Activated B cell treated with CpG ODN at 0.5 μM for 24 hours (primary cell): ENCODE measurements around the gene NDE1. TPM values are rescaled to one million over a fixed set of nuclear protein-coding genes. Genes with fewer than 3 reads are reported as not detected.

ENCODE experiments used
- ATAC-seq: fragments of 200-7000 bp; cut with Tn5 transposase; one replicate; pipeline ENCODE4 v1.10.0; 2021; ENCODE audit warnings: low read depth, mild to moderate bottlenecking, moderate library complexity
- CTCF ChIA-PET: fragments of 350-600 bp; sonication (Branson Sonifier 250); formaldehyde crosslinking; loops from one replicate; lab custom pipeline; 2021; ENCODE audit warnings: antibody characterized with exemption; lab: Charles Lee
- POLR2A ChIA-PET: fragments of 350-600 bp; sonication (Branson Sonifier 250); formaldehyde crosslinking; loops from one replicate; lab custom pipeline; 2021; ENCODE audit warnings: antibody characterized with exemption; lab: Charles Lee
- DNase-seq: peaks from one replicate; pipeline ENCODE4 v3.0.0; 2022
- H3K27ac Mint-ChIP-seq: one replicate; pipeline ENCODE4 v1.8.0; 2020; ENCODE audit warnings: mixed read lengths
- H3K27me3 Mint-ChIP-seq: one replicate; pipeline ENCODE4 v1.8.0; 2021; ENCODE audit warnings: mixed read lengths
- H3K36me3 Mint-ChIP-seq: one replicate; pipeline ENCODE4 v1.8.0; 2021; ENCODE audit warnings: low read depth, mixed read lengths
- H3K4me1 Mint-ChIP-seq: one replicate; pipeline ENCODE4 v1.8.0; 2021; ENCODE audit warnings: mixed read lengths
- H3K4me3 Mint-ChIP-seq: one replicate; pipeline ENCODE4 v1.8.0; 2020; ENCODE audit warnings: mild to moderate bottlenecking, mixed read lengths
- H3K9me3 Mint-ChIP-seq: one replicate; pipeline ENCODE4 v1.8.0; 2020; ENCODE audit warnings: mixed read lengths
- intact Hi-C: fragments of 100-400 bp; cut with micrococcal nuclease; formaldehyde crosslinking; loops from one replicate; pipeline ENCODE4 v1.15.1; 2024
- total RNA-seq: library from RNA; stranded (reverse); gene quantifications from 2 replicates; pipeline ENCODE4 v1.2.3, GENCODE V29; 2022
- TF ChIP-seq, protein P1 (sequence below): fragments of 200-600 bp; IDR thresholded peaks from one replicate; pipeline ENCODE4 v1.8.0; 2022; ENCODE audit warnings: antibody characterized with exemption, mild to moderate bottlenecking

Gene NDE1
- total RNA-seq, 1 donor from 2014 or later, result 163 TPM

DNA sequence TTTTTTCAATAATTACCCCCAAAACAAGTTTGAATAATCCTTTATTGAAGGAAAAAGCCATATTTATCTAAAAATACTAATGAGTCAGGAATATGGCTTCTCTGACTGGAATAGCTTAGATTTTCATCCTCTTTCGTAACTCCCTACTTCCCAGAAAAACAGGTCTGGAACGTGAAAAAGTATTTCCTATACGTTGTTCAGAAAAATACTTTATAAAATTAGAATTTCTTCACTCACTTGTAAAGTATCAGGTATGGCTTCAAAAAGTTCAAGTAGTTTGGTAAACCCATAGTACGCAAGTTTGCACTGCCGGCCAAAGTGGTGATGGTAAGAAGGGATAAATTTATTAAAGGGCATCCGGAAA lies 40.8 kb upstream of the NDE1 start:
- CTCF ChIA-PET, result no interaction called here
- Mint-ChIP-seq H3K36me3 (peaks cover 93% of the 10 kb centered on the region), H3K27me3 (no peaks in the 10 kb centered on the region), H3K9me3 (no peaks in the 10 kb centered on the region), H3K4me3 (no peak overlapping the region), H3K4me1 (no peaks in the 10 kb centered on the region), H3K27ac (no peak overlapping the region)
- TF ChIP-seq, protein P1, sequence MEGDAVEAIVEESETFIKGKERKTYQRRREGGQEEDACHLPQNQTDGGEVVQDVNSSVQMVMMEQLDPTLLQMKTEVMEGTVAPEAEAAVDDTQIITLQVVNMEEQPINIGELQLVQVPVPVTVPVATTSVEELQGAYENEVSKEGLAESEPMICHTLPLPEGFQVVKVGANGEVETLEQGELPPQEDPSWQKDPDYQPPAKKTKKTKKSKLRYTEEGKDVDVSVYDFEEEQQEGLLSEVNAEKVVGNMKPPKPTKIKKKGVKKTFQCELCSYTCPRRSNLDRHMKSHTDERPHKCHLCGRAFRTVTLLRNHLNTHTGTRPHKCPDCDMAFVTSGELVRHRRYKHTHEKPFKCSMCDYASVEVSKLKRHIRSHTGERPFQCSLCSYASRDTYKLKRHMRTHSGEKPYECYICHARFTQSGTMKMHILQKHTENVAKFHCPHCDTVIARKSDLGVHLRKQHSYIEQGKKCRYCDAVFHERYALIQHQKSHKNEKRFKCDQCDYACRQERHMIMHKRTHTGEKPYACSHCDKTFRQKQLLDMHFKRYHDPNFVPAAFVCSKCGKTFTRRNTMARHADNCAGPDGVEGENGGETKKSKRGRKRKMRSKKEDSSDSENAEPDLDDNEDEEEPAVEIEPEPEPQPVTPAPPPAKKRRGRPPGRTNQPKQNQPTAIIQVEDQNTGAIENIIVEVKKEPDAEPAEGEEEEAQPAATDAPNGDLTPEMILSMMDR, result no peak
- DNase-seq (no peak), ATAC-seq (no peak)
- intact Hi-C loops, result no loop called here
- POLR2A ChIA-PET, result no interaction called here

DNA sequence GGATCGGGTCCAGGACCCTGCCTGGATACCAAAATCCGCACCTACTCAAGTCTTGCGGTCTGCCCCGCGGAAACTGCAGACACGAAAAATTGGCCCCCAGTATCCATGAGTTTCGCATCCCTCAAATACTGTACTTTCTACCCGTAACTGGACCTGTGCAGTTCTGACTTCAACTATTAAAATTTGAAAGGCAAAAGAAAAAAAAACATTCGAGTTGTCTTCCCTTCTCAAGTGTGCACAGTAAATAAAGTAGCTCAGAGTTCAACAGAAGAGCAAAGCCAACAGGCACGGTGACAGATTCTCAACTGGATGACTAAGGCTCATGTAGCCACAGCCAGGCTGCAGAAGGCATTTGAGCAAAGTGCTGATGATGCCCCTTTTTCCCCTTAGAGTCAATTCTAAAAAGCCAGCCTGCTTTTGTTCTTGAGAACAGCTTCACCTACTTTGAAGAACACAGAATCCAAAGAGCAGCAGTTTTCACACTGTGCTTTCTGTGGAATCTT lies 39.6 kb upstream of the NDE1 start:
- H3K36me3 Mint-ChIP-seq, result peaks cover 87% of the 10 kb centered on the region
- H3K4me1 Mint-ChIP-seq, result no peaks in the 10 kb centered on the region
- ChIA-PET POLR2A (no interaction called here), CTCF (no interaction called here)
- H3K27ac Mint-ChIP-seq, result no peak overlapping the region
- no peak for DNase-seq
- no peaks in the 10 kb centered on the region for H3K27me3 Mint-ChIP-seq
- TF ChIP-seq, protein P1, result no peak
- H3K4me3 Mint-ChIP-seq, result no peak overlapping the region
- ATAC-seq, result no peak
- intact Hi-C loops, result loop anchor here (10.0 kb wide), 1 partner anchor 56 kb away; no protein-coding TSS in a partner anchor
- no peaks in the 10 kb centered on the region for H3K9me3 Mint-ChIP-seq

DNA sequence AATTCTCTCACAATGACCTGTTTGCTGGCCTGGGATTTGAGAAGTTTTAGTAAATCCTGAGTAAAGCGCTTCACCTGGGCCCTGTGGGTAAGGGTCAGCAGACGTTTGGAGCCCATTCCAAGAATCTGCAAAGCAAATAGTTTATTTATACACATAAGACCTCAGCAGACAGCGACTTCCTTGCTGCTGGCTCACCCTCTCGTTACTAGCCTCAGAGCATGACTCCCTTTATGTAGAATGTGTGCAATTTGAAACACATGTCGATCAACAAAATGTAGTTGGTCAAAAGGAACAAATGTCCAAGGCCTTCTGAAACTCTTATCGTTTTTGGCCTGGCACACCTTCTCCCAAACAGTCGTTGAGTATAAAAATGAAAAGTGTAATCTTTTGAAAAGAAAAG lies 38.4 kb upstream of the NDE1 start:
- Mint-ChIP-seq H3K27me3 (no peaks in the 10 kb centered on the region), H3K36me3 (peaks cover 87% of the 10 kb centered on the region), H3K4me3 (no peak overlapping the region), H3K4me1 (no peaks in the 10 kb centered on the region), H3K9me3 (no peaks in the 10 kb centered on the region), H3K27ac (no peak overlapping the region)
- POLR2A ChIA-PET, result no interaction called here
- CTCF ChIA-PET, result no interaction called here
- intact Hi-C loops, result loop anchor here (10.0 kb wide), 1 partner anchor 57 kb away; no protein-coding TSS in a partner anchor
- DNase-seq, result no peak
- no peak for ATAC-seq
- TF ChIP-seq, protein P1, result no peak

DNA sequence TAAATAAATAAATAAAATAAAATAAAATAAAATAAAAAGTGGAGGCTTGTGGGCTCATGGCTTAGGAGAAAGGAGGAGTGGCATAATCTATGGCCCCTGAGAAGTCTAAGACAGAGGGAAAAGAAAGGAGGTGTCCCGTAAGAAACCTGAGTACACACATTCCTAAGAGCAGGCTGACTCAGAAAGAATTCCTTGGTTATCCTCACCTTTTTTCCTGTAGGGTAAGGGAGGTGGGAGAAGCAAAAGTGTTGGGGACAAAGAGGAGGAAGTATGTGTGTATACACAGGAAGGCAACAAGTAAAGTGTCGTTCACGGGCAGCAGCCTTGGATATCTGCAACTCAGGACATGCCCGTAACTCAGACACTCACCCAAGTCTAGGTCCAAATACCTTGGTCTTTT lies 36.4 kb upstream of the NDE1 start:
- H3K27ac Mint-ChIP-seq, result peak overlapping the region; percentile 50
- ChIA-PET POLR2A (interaction anchor here (0.7 kb wide), 1 partner anchor 21 kb away, joined by 5 read pairs; no protein-coding TSS in a partner anchor), CTCF (no interaction called here)

DNA sequence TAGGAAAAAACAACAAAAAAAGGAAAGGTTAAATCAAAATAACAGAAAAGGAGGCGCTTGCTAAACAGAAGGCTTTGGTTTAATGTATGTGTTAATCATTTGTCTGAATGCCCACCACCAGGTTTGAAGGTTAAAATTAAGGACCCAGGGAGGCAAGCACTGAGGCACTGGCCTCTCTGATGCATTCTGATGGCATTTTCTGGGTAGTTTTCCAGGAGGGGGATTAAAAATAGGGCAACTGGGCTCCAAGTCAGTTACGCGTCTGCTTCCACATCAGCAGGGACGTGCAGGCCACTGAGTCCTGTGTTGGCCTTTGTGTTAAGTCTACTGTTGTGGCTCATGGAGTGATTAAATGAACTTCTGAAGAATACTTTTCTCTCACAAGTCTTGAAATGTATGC lies 34.0 kb upstream of the NDE1 start:
- no peak overlapping the region for H3K4me3 Mint-ChIP-seq
- POLR2A ChIA-PET, result no interaction called here
- TF ChIP-seq, protein P1, result no peak

More for the DNA sequence above, 36.4 kb upstream of the NDE1 start:
- no peak overlapping the region for H3K4me3 Mint-ChIP-seq
- no peaks in the 10 kb centered on the region for H3K9me3 Mint-ChIP-seq
- no peaks in the 10 kb centered on the region for H3K4me1 Mint-ChIP-seq
- H3K27me3 Mint-ChIP-seq, result no peaks in the 10 kb centered on the region
- TF ChIP-seq, protein P1, result no peak
- intact Hi-C loops, result loop anchor here (10.0 kb wide), 1 partner anchor 59 kb away; no protein-coding TSS in a partner anchor
- ATAC-seq (no peak), DNase-seq (no peak)
- H3K36me3 Mint-ChIP-seq, result peaks cover 88% of the 10 kb centered on the region

More for the DNA sequence above, 34.0 kb upstream of the NDE1 start:
- Mint-ChIP-seq H3K4me1 (peaks cover 4% of the 10 kb centered on the region), H3K27ac (no peak overlapping the region), H3K27me3 (no peaks in the 10 kb centered on the region), H3K9me3 (no peaks in the 10 kb centered on the region), H3K36me3 (peaks cover 86% of the 10 kb centered on the region)
- ATAC-seq, result no peak
- intact Hi-C loops, result loop anchor here (10.0 kb wide), 1 partner anchor 61 kb away; no protein-coding TSS in a partner anchor
- DNase-seq, result no peak
- CTCF ChIA-PET, result no interaction called here
